ENCODE data around the gene PRDX3.

GRCh38 chr10:119167041-119167440, 11.6 kb downstream of the PRDX3 start:
- TF ChIP-seq CTCF (IDR thresholded peaks at IDR 0.05) (no peak), POLR2A (IDR thresholded peaks at IDR 0.05) (no peak), POLR2AphosphoS5 (IDR thresholded peaks at IDR 0.05) (no peak)
